NCI-H82 treated with DMSO at 0.1 percent for 48 hours (cell line): ENCODE results near the gene ZNF445.
"Not testable (repeated sequence)": the region's sequence is repeated elsewhere in the genome, so short reads cannot be mapped to it uniquely, and the experiment has no call there.

Experiments used
- DNase-seq: peaks from one replicate; lab custom pipeline; 2025; ENCODE audit not compliant: unreplicated experiment; lab: John Stamatoyannopoulos, UW

ZNF445 gene

GRCh38 chr3:44476963-44477311 lies 533 bp downstream of the ZNF445 start:
- no peak for DNase-seq

DNA sequence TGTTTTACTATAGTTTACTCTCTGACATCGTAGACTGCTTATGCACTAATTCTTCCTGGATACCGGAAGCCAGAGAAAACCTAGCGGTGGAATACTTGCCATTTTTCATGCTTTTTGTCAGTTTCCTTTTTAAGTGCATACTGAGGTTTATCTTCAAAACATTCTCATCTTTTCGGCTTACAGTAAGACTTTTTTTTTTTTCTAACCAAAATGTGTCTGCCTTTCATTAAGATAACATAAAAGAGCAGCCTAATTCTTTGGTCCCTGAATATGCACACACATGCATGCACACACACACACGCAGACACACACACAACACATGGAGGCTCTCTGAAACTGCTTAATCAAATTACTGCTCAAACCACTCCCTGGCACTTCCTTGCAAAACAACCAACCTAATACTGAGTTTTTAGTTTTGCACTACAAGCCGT lies 1.3 kb downstream of the ZNF445 start:
- DNase-seq = peak; percentile 1

DNA sequence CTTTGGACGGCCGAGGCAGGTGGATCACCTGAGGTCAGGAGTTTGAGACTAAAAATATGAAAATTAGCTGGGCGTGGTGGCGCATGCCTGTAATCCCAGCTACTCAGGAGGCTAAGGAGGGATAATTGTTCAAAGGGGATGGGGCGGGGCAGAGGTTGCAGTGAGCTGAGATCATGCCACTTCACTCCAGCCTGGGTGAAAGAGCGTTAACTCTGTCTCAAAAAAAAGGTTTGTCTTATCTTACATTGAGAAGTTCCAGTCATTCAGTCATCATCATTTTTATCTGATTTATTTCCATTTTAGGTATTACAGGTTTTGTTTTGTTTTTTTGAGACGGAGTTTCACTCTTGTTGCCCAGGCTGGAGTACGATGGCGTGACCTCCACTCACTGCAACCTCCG lies 2.6 kb downstream of the ZNF445 start:
- not testable (repeated sequence) for DNase-seq

DNA sequence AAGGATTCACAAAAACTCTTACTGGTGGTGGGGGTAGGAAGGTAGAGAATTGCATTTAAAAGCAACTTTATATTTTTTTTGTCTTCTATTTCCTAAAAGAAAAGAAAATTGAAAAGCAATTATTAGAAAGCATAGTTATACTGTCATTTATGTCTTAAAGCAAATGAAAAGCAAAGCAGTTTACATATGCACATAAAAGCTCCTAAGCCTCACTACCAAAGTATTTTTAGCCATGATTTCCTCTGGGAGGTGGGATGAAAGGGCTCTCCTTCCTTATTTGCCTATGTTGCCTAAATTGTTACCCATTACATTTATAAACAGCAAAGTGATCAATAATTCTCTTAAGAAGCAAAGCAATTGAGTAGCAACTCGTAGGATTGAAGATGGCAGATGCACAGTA lies 7.0 kb downstream of the ZNF445 start:
- DNase-seq = no peak

GRCh38 chr3:44469914-44470313 lies 7.6 kb downstream of the ZNF445 start:
- DNase-seq = no peak

DNA sequence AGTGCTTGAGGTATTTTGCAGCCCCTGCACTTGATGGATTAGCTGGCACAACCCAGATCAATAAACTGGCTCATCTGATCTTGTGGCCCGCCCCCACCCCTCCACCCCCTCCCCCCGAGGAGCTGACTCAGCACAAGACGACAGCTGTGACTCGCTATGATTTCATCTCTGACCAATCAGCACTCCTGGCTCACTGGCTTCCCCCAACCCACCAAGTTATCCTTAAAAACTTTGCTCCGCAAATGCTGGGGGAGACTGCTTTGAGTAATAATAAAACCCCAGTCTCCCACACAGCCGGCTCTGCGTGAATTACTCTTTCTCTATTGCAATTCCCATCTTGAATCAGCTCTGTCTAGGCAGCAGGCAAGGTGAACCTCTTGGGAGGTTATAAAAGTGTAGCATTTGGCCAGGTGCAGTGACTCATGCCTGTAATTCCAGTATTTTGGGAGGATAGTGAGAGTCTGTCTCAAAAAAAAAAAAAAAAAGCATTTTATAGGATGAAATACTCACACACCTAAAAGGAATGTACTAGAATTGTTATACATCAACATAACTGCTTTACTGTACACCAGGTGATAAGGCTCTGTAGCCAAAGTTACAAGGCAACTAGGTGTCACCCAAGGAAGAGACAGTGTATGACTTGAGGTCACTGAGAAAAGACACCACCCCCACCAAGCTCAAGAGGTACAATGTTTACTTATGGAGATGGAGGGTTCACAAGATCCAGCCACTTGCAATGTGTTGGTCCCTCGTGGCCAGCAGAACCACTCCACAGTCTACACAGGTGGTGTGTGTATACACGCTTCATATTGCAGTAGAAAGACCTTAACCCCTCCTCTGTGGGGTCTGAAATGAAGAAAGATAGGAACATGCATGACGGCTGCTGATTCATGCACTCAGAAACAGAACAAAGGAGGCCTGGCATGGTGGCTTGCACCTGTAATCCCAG lies 8.6 kb downstream of the ZNF445 start:
- DNase-seq = peak; percentile 0

- not testable (repeated sequence) for DNase-seq
These were observed 9.4 kb downstream of the ZNF445 start for GRCh38 chr3:44468099-44468537.

DNA sequence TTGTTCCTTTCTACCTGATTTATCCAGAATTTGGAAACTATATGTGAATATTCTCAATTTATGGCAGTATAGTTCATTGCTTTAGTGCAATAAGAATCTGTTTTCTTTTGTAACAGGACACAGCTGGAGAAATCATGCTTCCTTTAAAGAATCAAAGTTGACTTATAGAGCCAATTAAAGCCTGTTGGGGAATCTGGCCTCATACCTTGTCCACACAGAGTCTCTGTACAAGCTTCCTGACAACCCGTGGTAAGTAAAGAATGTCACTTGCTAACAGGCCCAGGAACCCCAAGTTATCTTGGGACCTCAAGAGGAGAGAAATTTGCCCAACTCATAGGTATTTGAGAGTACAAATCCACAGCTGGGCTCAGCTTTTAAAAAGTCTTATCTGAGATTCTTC lies 10.2 kb downstream of the ZNF445 start:
- DNase-seq = no peak

GRCh38 chr3:44464920-44465319 lies 12.6 kb downstream of the ZNF445 start:
- not testable (repeated sequence) for DNase-seq

GRCh38 chr3:44464509-44464908 lies 13.0 kb downstream of the ZNF445 start:
- no peak for DNase-seq

DNA sequence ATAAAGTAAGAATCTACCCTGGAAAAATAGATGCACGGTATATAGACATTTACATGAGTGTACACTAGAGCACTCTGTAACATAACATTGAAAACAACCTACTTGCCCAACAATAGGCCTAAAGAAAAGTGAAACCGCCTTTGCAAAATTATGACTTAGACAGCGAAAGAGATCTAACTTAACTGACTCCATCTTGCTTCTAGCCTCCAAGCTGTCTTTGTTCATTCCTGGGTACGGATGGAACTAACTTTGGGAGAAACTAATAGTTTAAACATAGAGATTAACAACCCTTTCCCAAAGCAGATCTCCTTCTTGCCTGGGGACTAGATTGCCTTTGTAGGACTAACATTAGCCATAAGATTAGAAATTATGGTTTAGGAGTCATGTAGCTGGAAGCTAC lies 17.4 kb downstream of the ZNF445 start:
- not testable (repeated sequence) for DNase-seq

DNA sequence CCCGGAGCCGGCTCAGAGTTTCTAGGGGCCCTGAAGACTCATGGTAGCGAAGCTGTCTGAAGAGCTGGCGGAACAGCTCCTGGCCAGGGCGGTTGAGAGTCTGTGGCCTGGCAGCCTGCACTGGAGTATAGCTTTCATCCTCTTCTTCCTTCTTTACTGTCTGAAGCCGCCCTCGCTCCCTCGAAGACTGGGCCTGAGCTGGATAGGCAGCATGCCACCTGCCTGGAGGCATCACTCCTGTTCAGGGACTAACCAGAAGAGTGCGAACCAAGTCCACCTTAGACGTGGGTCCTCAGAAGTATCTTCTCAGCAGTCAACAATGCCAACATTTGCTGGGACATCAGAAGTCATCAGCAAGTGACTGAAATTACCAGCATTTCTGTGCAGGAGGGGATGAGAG lies 22.2 kb downstream of the ZNF445 start:
- no peak for DNase-seq

DNA sequence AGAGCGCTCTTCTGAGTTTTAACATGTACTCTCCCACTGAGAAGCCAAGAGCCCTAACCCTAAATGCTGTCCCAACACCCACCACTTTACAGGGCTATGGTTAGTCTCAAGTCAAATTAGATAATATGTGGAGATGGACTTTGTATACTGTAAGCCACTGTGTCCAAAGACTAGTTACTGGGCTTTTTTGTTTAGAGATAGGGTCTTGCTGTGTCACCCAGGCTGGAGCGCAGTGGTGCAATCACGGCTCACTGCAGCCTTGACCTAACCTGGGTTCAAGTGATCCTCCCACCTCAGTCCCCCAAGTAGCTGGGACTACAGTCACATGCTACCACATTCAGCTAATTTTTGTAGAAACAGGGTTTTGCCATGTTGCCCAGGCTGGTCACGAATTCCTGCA lies 23.2 kb downstream of the ZNF445 start:
- no peak for DNase-seq

DNA sequence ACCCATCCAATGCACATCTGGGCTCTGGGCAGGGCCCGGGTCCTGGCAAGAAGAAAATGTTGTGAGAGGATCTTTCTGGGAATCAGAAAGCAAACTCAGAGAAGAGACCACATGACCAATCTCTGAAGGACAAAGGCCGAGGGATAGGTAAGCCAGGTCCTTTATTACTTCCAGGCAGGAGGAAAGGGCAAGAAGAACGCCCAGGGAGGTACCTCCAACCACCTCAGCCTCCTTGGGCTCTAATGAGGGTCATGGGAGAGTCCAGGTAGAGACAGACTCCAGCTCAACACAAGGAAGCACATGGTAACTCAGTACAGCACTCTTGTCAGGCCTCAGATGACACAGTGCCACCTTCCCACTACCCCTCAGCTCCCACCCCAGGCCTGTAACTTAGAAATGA lies 26.0 kb downstream of the ZNF445 start:
- DNase-seq = no peak

DNA sequence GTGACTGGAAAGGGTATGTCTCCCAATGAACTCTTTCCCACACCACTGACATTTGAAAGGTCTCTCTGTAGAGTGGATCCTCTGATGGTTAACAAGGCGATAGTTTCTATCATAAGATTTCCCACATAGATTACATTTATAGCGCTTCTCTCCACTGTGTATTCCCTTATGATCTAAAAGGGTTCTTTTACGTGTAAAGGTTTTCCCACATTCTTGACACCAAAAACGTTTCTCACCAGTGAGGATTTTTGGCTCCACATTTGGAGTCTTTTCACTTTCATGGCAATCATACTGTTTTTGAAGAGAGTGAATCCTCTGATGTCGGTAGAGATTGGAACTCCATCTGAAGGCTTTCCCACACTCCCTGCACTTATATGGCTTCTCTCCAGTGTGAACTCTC lies 30.5 kb downstream of the ZNF445 start:
- no peak for DNase-seq

DNA sequence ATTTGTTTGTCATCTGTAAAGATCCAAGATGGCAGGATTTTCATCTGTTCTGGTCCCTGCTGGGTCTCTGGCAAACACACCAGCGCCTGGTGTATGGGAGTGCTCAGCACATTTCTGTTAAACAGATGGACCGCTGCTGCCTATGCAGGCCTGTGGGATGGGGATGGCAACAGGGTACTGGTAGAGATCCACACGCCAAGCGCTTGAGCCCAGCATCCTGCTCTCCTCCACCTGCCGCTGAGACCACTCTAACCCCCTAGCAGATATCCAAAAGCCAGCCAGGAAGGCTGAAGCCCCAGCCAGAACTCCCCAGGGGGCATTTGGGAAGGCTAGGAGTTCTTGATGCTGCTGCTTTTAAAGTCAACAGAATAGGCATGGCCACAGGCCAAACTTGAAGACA lies 31.7 kb downstream of the ZNF445 start:
- no peak for DNase-seq

GRCh38 chr3:44444896-44445691 lies 32.4 kb downstream of the ZNF445 start:
- DNase-seq = no peak

DNA sequence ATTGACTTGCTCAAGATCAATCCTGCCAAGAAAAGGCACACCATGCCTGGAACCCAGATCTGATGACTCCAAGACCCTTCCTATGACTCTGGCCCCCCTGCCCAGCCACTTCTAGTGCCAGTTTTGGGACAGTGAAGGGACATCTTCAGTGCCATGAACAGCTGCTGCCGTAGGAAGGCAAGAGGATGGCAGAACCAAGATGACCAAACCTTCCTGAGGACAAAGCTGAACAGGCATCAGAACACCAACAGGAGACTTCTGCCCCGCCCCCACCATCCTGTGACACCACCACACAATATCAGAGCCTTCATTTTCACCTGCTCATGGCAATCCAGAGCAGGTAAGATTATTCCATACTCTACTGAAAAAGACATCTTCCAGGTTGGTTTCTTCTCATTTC lies 33.0 kb downstream of the ZNF445 start:
- no peak for DNase-seq

DNA sequence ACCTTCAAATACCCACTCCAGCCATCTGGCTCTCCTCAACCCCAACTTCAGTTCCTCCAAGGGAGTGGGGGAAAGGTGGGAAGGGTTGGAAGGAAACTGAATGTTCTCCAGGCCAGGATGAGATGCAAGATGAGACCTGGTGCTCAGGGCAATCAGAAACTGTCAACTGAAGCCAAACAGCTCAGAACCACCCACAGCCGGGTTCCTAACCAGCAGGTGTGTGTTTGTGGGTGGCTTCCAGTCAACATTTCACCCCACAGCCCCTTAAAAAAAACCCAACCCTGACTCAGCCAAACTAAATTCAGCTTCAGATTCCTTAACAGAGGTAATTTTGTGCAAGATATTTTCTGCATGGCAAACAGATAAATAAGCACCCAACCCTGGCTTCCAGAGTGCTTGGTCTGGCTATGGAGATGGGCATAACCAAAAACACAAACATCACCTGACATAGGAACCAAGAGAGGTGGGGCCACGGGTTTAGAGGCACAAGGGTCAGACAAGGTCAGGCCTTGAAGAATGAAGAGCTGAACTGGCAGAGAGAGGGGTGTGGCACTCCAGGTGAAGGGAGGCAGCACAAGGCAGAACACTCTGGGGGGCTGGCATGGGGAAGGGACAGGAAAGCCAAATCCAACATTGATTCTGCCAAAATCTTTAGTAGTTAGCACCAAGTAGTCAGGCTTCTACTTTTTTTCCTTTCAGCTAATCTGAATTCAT lies 34.7 kb downstream of the ZNF445 start:
- DNase-seq = no peak

DNA sequence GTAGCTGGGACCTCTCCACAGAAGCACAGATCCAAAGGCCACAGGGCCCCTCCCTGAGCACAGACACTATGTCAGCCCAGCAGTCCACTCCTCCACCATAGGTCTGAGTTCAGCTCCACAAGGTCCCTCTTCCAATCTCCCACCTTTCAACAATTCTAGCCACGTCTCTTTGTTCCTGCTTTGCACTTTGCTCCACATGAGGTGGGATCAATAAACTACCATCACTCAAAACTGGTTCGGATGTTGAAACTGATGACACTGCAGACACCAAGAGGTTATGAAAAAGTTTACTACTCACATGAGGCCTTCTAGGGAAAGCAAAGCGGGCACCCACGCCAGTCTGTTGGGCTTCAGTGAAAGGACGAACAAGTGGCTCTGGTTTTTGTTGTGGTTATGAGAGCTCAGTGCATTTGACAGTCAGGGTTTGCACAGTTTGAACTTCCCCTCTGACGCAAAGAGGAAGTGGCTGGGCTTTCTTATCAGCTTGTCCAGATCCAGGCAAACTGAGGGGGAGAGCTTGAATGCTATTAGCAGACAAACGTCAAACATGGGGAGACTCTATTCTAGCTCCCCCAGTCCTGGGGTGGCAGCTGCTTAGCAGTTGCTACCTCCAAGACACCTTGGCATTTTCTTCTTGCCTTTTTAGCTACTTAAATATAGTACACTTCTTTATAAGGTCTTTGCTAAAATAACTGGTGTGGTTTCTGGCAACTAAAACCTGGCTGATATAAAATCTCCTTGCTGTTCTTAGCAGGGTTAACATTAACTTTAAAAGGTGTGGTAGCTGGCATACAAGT lies 37.8 kb downstream of the ZNF445 start:
- DNase-seq = no peak

DNA sequence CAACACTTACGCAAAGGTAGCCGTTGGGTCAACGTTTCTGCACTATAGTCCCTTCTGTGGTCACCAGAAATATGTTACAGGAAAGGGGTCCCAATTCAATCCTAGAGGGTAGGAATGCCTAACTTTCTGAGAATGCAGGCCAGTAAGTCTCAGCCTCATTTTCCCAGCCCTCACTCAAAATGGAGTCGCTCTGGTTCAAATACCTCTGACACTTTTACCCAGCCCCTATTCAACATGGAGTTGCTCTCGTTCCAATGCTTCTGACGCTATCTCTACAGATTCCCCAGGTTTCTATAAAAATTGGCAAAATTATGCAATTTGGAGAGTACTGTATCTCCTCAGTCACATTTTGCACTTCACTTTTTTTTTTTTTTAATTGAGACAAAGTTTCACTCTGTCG lies 39.7 kb downstream of the ZNF445 start:
- DNase-seq = no peak
